HCT116 (cell line): ENCODE data around the gene BEGAIN. TPM values are rescaled to one million over a fixed set of nuclear protein-coding genes. Genes with fewer than 3 reads are reported as not detected.

Experiments used
- ATAC-seq: fragments of 200-7000 bp; cut with Tn5 transposase; 2 replicates; pipeline ENCODE4 v1.9.1; 2020; ENCODE audit warnings: mild to moderate bottlenecking, moderate library complexity
- BruUV-seq: library from RNA; stranded (reverse); fragments of 400-500 nt; replicated peaks from 2 replicates; lab custom pipeline; 2021; lab: Mats Ljungman, UMichigan
- CTCF ChIA-PET: fragments of 300-600 bp; sonication (Branson Sonifier 250); formaldehyde crosslinking; loops from one replicate; lab custom pipeline; 2021; ENCODE audit warnings: antibody characterized with exemption; lab: Charles Lee
- POLR2A ChIA-PET: fragments of 300-600, 350-600 bp; sonication (Branson Sonifier 250); formaldehyde crosslinking; loops from one replicate; lab custom pipeline; 2021; ENCODE audit warnings: antibody characterized with exemption; lab: Charles Lee
- RAD21 ChIA-PET, 2 experiments: fragments of 300-600 bp; sonication (Branson Sonifier 250); formaldehyde crosslinking; loops; one replicate each; lab custom pipeline; 2023; ENCODE audit warnings: low total read pairs in 2 of 2; ENCODE audit not compliant: uncharacterized antibody in 2 of 2, unreplicated experiment in 2 of 2, low non-redundant PET in 1 of 2; lab: Charles Lee
- DNase-seq: peaks from one replicate; pipeline ENCODE4 v3.0.0-alpha.2; 2010; ENCODE audit warnings: low read depth, low spot score
- H2AFZ ChIP-seq: fragments of 200-600 bp; shearing (Covaris generic), sonication (generic); 2 replicates; pipeline ENCODE4 v1.6.1; 2017; ENCODE audit warnings: low read depth, mixed run types, mixed read lengths, antibody characterized with exemption, low read length; ENCODE audit not compliant: poor library complexity, severe bottlenecking
- H3K27ac ChIP-seq: 2 replicates; pipeline ENCODE4 v1.5.1; 2012; ENCODE audit warnings: low read depth, low read length
- H3K27me3 ChIP-seq: fragments of 200-600 bp; sonication (generic); 2 replicates; pipeline ENCODE4 v1.6.1; 2016; ENCODE audit warnings: mixed run types, low read length, mixed read lengths; ENCODE audit not compliant: insufficient read depth
- H3K36me3 ChIP-seq, 2 experiments: fragments of 200-500 bp in 1 of 2; fragments of 200-600 bp in 1 of 2; sonication (Bioruptor generic) in 1 of 2; sonication (generic) in 1 of 2; 2 replicates each; pipeline versions ENCODE4 v1.5.1 to v1.6.1; 2014 to 2016; ENCODE audit warnings: low read length in 2 of 2, inconsistent platforms in 1 of 2, mixed read lengths in 1 of 2, mixed run types in 1 of 2; ENCODE audit not compliant: insufficient read depth in 2 of 2, control insufficient read depth in 1 of 2
- H3K4me1 ChIP-seq, 2 experiments: fragments of 200-600 bp in 1 of 2; sonication (generic) in 1 of 2; 2 replicates each; pipeline versions ENCODE4 v1.5.1 to v1.6.1; 2012 to 2017; ENCODE audit warnings: low read length in 2 of 2, inconsistent platforms in 1 of 2, mild to moderate bottlenecking in 1 of 2, mixed read lengths in 1 of 2, mixed run types in 1 of 2, moderate library complexity in 1 of 2; ENCODE audit not compliant: insufficient read depth in 2 of 2, control insufficient read depth in 1 of 2
- H3K4me2 ChIP-seq: fragments of 200-600 bp; sonication (generic); 2 replicates; pipeline ENCODE4 v1.6.1; 2017; ENCODE audit warnings: mixed run types, low read length, mixed read lengths
- H3K4me3 ChIP-seq, 2 experiments: fragments of 200-600 bp in 1 of 2; sonication (generic) in 1 of 2; replicated peaks in 1 of 2; 2 replicates each; pipeline ENCODE4 v1.5.1; 2011 to 2016; ENCODE audit warnings: low read length in 2 of 2, control low read depth in 1 of 2, low read depth in 1 of 2, mild to moderate bottlenecking in 1 of 2, mixed read lengths in 1 of 2, mixed run types in 1 of 2
- H3K79me2 ChIP-seq: fragments of 200-600 bp; sonication (generic); 2 replicates; pipeline ENCODE4 v1.6.1; 2017; ENCODE audit warnings: mild to moderate bottlenecking, mixed run types, low read length, moderate library complexity, mixed read lengths; ENCODE audit not compliant: insufficient read depth
- H3K9ac ChIP-seq: fragments of 200-600 bp; sonication (generic); 2 replicates; pipeline ENCODE4 v1.6.1; 2016; ENCODE audit warnings: low read length, mixed read lengths
- H3K9me2 ChIP-seq: fragments of 200-600 bp; sonication (generic), shearing (Covaris generic); 2 replicates; pipeline ENCODE4 v1.6.1; 2017; ENCODE audit warnings: mixed run types, mild to moderate bottlenecking, moderate library complexity; ENCODE audit not compliant: insufficient read depth
- H3K9me3 ChIP-seq, 2 experiments: fragments of 200-500 bp in 1 of 2; fragments of 200-600 bp in 1 of 2; sonication (Bioruptor generic) in 1 of 2; sonication (generic) in 1 of 2; 2 replicates each; pipeline ENCODE4 v1.6.1; 2014 to 2017; ENCODE audit warnings: low read length in 2 of 2, mixed read lengths in 2 of 2, inconsistent platforms in 1 of 2, low read depth in 1 of 2, mild to moderate bottlenecking in 1 of 2, mixed run types in 1 of 2, moderate library complexity in 1 of 2; ENCODE audit not compliant: control insufficient read depth in 1 of 2, insufficient read depth in 1 of 2
- H4K20me1 ChIP-seq: fragments of 200-600 bp; sonication (generic), shearing (Covaris generic); 2 replicates; pipeline ENCODE4 v1.6.1; 2017; ENCODE audit warnings: mixed run types, mild to moderate bottlenecking, moderate library complexity; ENCODE audit not compliant: insufficient read depth
- ATF3 ChIP-seq: IDR thresholded peaks from 2 replicates; pipeline ENCODE4 v1.6.1; 2012
- CBX3 ChIP-seq: IDR thresholded peaks from 2 replicates; pipeline ENCODE4 v1.6.1; 2012; ENCODE audit warnings: low read depth
- CEBPB ChIP-seq: IDR thresholded peaks from 2 replicates; pipeline ENCODE4 v1.6.1; 2012; ENCODE audit warnings: low read depth
- CTCF ChIP-seq, 3 experiments: fragments of 200-600 bp in 1 of 3; sonication (generic) in 1 of 3; IDR thresholded peaks in 2 of 3; conservative IDR thresholded peaks in 1 of 3; 2 replicates each; pipeline ENCODE4 v1.5.1; 2012 to 2017; ENCODE audit warnings: low read depth in 2 of 3, low read length in 2 of 3, antibody characterized with exemption in 1 of 3, borderline replicate concordance in 1 of 3, control low read depth in 1 of 3, mild to moderate bottlenecking in 1 of 3, mixed read lengths in 1 of 3, mixed run types in 1 of 3, moderate library complexity in 1 of 3; ENCODE audit not compliant: insufficient read depth in 1 of 3
- EGR1 ChIP-seq: IDR thresholded peaks from 2 replicates; pipeline ENCODE4 v1.6.1; 2012; ENCODE audit warnings: low read depth
- EZH2phosphoT487 ChIP-seq: fragments of 200-600 bp; IDR thresholded peaks from 2 replicates; pipeline ENCODE4 v1.6.1; 2018; ENCODE audit warnings: antibody characterized with exemption, borderline replicate concordance
- FOSL1 ChIP-seq: IDR thresholded peaks from 2 replicates; pipeline ENCODE4 v1.6.1; 2012; ENCODE audit warnings: low read depth
- SIN3A ChIP-seq: IDR thresholded peaks from 2 replicates; pipeline ENCODE4 v1.6.1; 2012; ENCODE audit warnings: low read depth
- SP1 ChIP-seq: IDR thresholded peaks from 2 replicates; pipeline ENCODE4 v1.6.1; 2012; ENCODE audit warnings: low read depth
- ZFX ChIP-seq: fragments of 450-650 bp; IDR thresholded peaks from 2 replicates; pipeline ENCODE4 v1.6.1; 2017
- intact Hi-C: fragments of 100-400 bp; cut with micrococcal nuclease; formaldehyde crosslinking; loops from 2 replicates; pipeline ENCODE4 v1.10.0; 2022
- total RNA-seq: library from RNA; stranded (reverse); gene quantifications from one replicate; pipeline ENCODE4 v1.2.1, GENCODE V29; 2021; ENCODE audit not compliant: unreplicated experiment

BEGAIN gene
- total RNA-seq, 1 experiment from 2014 or later: 8.5 TPM

GRCh38 chr14:100620255-100621100 is 33.3 kb upstream of the BEGAIN start:
- H3K27ac ChIP-seq: no peak overlapping the region
- CTCF ChIA-PET: no interaction called here
- H2AFZ ChIP-seq: no peak overlapping the region
- H3K9me2 ChIP-seq: no peaks in the 10 kb centered on the region
- no TSS peak for BruUV-seq
- H3K27me3 ChIP-seq: no peaks in the 10 kb centered on the region
- no peaks in the 10 kb centered on the region for H3K36me3 ChIP-seq
- ATAC-seq (no peak), DNase-seq (no peak)
- H3K9ac ChIP-seq: no peak overlapping the region
- POLR2A ChIA-PET: no interaction called here
- H3K9me3 ChIP-seq: no peaks in the 10 kb centered on the region
- H3K4me3 ChIP-seq: no peak overlapping the region
- H3K79me2 ChIP-seq: no peaks in the 10 kb centered on the region
- no peaks in the 10 kb centered on the region for H4K20me1 ChIP-seq
- intact Hi-C loops: no loop called here
- RAD21 ChIA-PET: no interaction called here
- TF ChIP-seq SP1 (no peak), EGR1 (no peak), SIN3A (no peak), FOSL1 (no peak), ZFX (no peak), ATF3 (no peak), CBX3 (no peak), EZH2phosphoT487 (no peak), CEBPB (no peak), CTCF (IDR thresholded peaks at IDR 0.05 in 2 of 3, conservative IDR thresholded peaks at IDR 0.05 in 1 of 3; ENCODE audit: borderline replicate concordance in 1 of 3, insufficient read depth in 1 of 3, low read depth in 2 of 3, low read length in 2 of 3) (no peak)
- peaks cover 0 to 5% of the 10 kb centered on the region in 2 experiments; a peak in 1 of 4 replicates for H3K4me1 ChIP-seq
- no peak overlapping the region for H3K4me2 ChIP-seq
